Endothelial cell of umbilical vein (primary cell): ENCODE data around the gene HEATR5B. TPM values are rescaled to one million over a fixed set of nuclear protein-coding genes. Genes with fewer than 3 reads are reported as not detected.

Source experiments
- BruUV-seq: library from RNA; stranded (reverse); fragments of 400-500 nt; replicated peaks from 2 replicates; lab custom pipeline; 2021; lab: Mats Ljungman, UMichigan
- CTCF ChIA-PET: fragments of 300-600, 350-600 bp; sonication (Branson Sonifier 250); formaldehyde crosslinking; loops from one replicate; lab custom pipeline; 2021; ENCODE audit warnings: antibody characterized with exemption, inconsistent platforms; lab: Charles Lee
- POLR2A ChIA-PET: fragments of 300-600, 350-600 bp; sonication (Branson Sonifier 250); formaldehyde crosslinking; loops from one replicate; lab custom pipeline; 2021; ENCODE audit warnings: antibody characterized with exemption, inconsistent platforms; lab: Charles Lee
- DNase-seq: peaks from one replicate; pipeline ENCODE4 v3.0.0-alpha.2; 2011; ENCODE audit warnings: low read depth, low spot score
- FAIRE-seq: peaks from 2 replicates; lab custom pipeline; 2011; peaks lifted over from hg19 to GRCh38; lab: Jason Lieb, UNC
- H2AFZ ChIP-seq: 2 replicates; pipeline ENCODE4 v1.6.0; 2012; ENCODE audit warnings: low read depth, low read length, control low read depth, inconsistent platforms
- H3K27ac ChIP-seq: 2 replicates; pipeline ENCODE4 v1.5.1; 2011; ENCODE audit warnings: low read depth, mild to moderate bottlenecking, control low read depth, low read length, moderate library complexity; ENCODE audit not compliant: insufficient read depth
- H3K27me3 ChIP-seq, 2 experiments: 2 replicates each; pipeline versions ENCODE4 v1.6.0 to v1.6.1; 2011; ENCODE audit warnings: low read length in 2 of 2, mixed read lengths in 1 of 2; ENCODE audit not compliant: control insufficient read depth in 2 of 2, insufficient read depth in 2 of 2
- H3K36me3 ChIP-seq, 2 experiments: 2 replicates in 1 of 2; 3 replicates in 1 of 2; pipeline ENCODE4 v1.5.1; 2011; ENCODE audit warnings: low read length in 2 of 2, mild to moderate bottlenecking in 1 of 2, moderate library complexity in 1 of 2; ENCODE audit not compliant: control insufficient read depth in 2 of 2, insufficient read depth in 2 of 2; ENCODE audit errors: extremely low read depth in 1 of 2
- H3K4me1 ChIP-seq: 3 replicates; pipeline ENCODE4 v1.5.1; 2011; ENCODE audit warnings: mild to moderate bottlenecking, low read length; ENCODE audit not compliant: control insufficient read depth, insufficient read depth; ENCODE audit errors: extremely low read depth
- H3K4me2 ChIP-seq: 2 replicates; pipeline ENCODE4 v1.6.1; 2011; ENCODE audit warnings: low read length, control low read depth, mixed read lengths; ENCODE audit not compliant: insufficient read depth
- H3K4me3 ChIP-seq, 3 experiments: fragments of 200-600 bp in 1 of 3; sonication (generic), shearing (Covaris generic) in 1 of 3; replicated peaks in 1 of 3; 2 replicates each; pipeline ENCODE4 v1.5.1; 2011 to 2016; ENCODE audit warnings: control low read depth in 3 of 3, low read length in 3 of 3, mild to moderate bottlenecking in 2 of 3, inconsistent platforms in 1 of 3, low read depth in 1 of 3, moderate library complexity in 1 of 3; ENCODE audit not compliant: insufficient read depth in 1 of 3
- H3K79me2 ChIP-seq: 2 replicates; pipeline ENCODE4 v1.6.0; 2012; ENCODE audit warnings: low read length, inconsistent platforms; ENCODE audit not compliant: control insufficient read depth, insufficient read depth
- H3K9ac ChIP-seq: replicated peaks from 2 replicates; pipeline ENCODE3; 2011; ENCODE audit warnings: low read length, control low read depth; ENCODE audit not compliant: insufficient read depth; ENCODE audit errors: extremely low read depth
- H3K9me1 ChIP-seq: replicated peaks from 3 replicates; pipeline ENCODE4 v1.6.0; 2011; ENCODE audit warnings: mild to moderate bottlenecking, low read length; ENCODE audit not compliant: control insufficient read depth, insufficient read depth; ENCODE audit errors: extremely low read depth
- H3K9me3 ChIP-seq: replicated peaks from 2 replicates; pipeline ENCODE4 v1.5.1; 2012; ENCODE audit warnings: low read length, inconsistent platforms; ENCODE audit not compliant: control insufficient read depth, insufficient read depth
- H4K20me1 ChIP-seq: replicated peaks from 2 replicates; pipeline ENCODE3; 2011; ENCODE audit warnings: mild to moderate bottlenecking, low read length; ENCODE audit not compliant: control insufficient read depth, insufficient read depth; ENCODE audit errors: extremely low read depth
- CTCF ChIP-seq, 2 donors: IDR thresholded peaks; 1 replicate in 1 of 2; 2 replicates in 1 of 2; pipeline ENCODE4 v1.5.1; 2011; ENCODE audit warnings: low read length in 2 of 2, mild to moderate bottlenecking in 2 of 2, moderate library complexity in 2 of 2, control low read depth in 1 of 2, inconsistent platforms in 1 of 2, low read depth in 1 of 2; ENCODE audit not compliant: insufficient read depth in 1 of 2; ENCODE audit errors: extremely low read depth in 1 of 2
- EZH2 ChIP-seq: IDR thresholded peaks from 2 replicates; pipeline ENCODE4 v1.6.1; 2012; ENCODE audit warnings: borderline replicate concordance, low read depth, mild to moderate bottlenecking, moderate library complexity, low read length, inconsistent platforms; ENCODE audit not compliant: severe bottlenecking
- FOS ChIP-seq: IDR thresholded peaks from 2 replicates; pipeline ENCODE4 v1.6.1; 2011; ENCODE audit warnings: mild to moderate bottlenecking, low read length, moderate library complexity, borderline replicate concordance; ENCODE audit not compliant: insufficient read depth
- GATA2 ChIP-seq: IDR thresholded peaks from 2 replicates; pipeline ENCODE4 v1.7.0; 2011; ENCODE audit warnings: low read depth, mild to moderate bottlenecking, moderate library complexity, mixed read lengths, low read length; ENCODE audit not compliant: insufficient read length, insufficient read depth
- JUN ChIP-seq: IDR thresholded peaks from 2 replicates; pipeline ENCODE4 v1.6.1; 2011; ENCODE audit warnings: borderline replicate concordance, low read depth; ENCODE audit not compliant: insufficient read length, insufficient read depth
- MAX ChIP-seq: IDR thresholded peaks from 2 replicates; pipeline ENCODE4 v1.6.1; 2011; ENCODE audit not compliant: insufficient read depth, insufficient read length
- MYC ChIP-seq: IDR thresholded peaks from one replicate; pipeline ENCODE4 v1.6.1; 2011; ENCODE audit warnings: mild to moderate bottlenecking, low read depth, low read length
- POLR2A ChIP-seq: IDR thresholded peaks from 2 replicates; pipeline ENCODE4 v1.6.1; 2012; ENCODE audit warnings: low read depth, mild to moderate bottlenecking, control low read depth, low read length
- dilution Hi-C: fragments of 300-500 bp; cut with MboI; formaldehyde crosslinking; loops from one replicate; pipeline ENCODE4 v1.15.0; 2019; ENCODE audit warnings: low sequenced_read_pairs; ENCODE audit not compliant: extremely low pct_ligation_motif_present
- intact Hi-C: fragments of 100-400 bp; cut with micrococcal nuclease; formaldehyde crosslinking; loops from one replicate; pipeline ENCODE4 v1.10.0; 2022
- polyA plus RNA-seq, 4 experiments: library from polyadenylated mRNA; depleted of rRNA in 3 of 4; stranded (reverse) in 3 of 4; unstranded in 1 of 4; fragments of >200 nt; gene quantifications; 2 replicates each; pipeline versions ENCODE4 v1.2.1 to v1.2.3, GENCODE V29; 2011 to 2012; ENCODE audit warnings: missing spikeins in 1 of 4
- total RNA-seq: library from RNA; stranded (reverse); gene quantifications from 2 replicates; pipeline ENCODE4 v1.2.3, GENCODE V29; 2021

Gene HEATR5B
- total and polyA plus RNA-seq, 2 donors (not counting 3 experiments of a cell fraction or from before 2014, with no cell fraction given), result 16.1 to 22.5 TPM

- Histone ChIP-seq H3K9me3 (no peaks in the 10 kb centered on the region), H3K4me2 (no peak overlapping the region), H3K27me3 (no peaks in the 10 kb centered on the region), H3K79me2 (no peaks in the 10 kb centered on the region), H3K27ac (no peak overlapping the region), H3K4me3 (no peak overlapping the region), H3K9me1 (no peaks in the 10 kb centered on the region), H3K36me3 (peaks cover 6% of the 10 kb centered on the region in 2 experiments), H3K9ac (no peak overlapping the region), H4K20me1 (no peaks in the 10 kb centered on the region), H3K4me1 (peaks cover 4% of the 10 kb centered on the region), H2AFZ (no peak overlapping the region)
- FAIRE-seq, result peak; percentile 8
- CTCF ChIA-PET, result interaction anchor here (1.6 kb wide), 1 partner anchor 17 kb away, joined by 4 read pairs; no protein-coding TSS in a partner anchor
- dilution Hi-C loops (no loop called here), intact Hi-C loops (no loop called here)
- no peak for DNase-seq
- BruUV-seq, result no TSS peak
- TF ChIP-seq GATA2 (no peak), EZH2 (no peak), JUN (no peak), FOS (no peak), MAX (no peak), CTCF (IDR thresholded peaks at IDR 0.05; ENCODE audit: extremely low read depth in 1 of 2, insufficient read depth in 1 of 2, low read depth in 1 of 2, low read length in 2 of 2) (no peak), POLR2A (no peak), MYC (no peak)
- POLR2A ChIA-PET, result no interaction called here
Observed at GRCh38 chr2:37098416-37099118, 14.4 kb upstream of the HEATR5B start.
